IMR-90 (cell line): ENCODE results near the gene SNX25. TPM values are rescaled to one million over a fixed set of nuclear protein-coding genes. Genes with fewer than 3 reads are reported as not detected.

Source experiments
- ATAC-seq: fragments of 200-7000 bp; cut with Tn5 transposase; 2 replicates; pipeline ENCODE4 v1.9.1; 2020; ENCODE audit warnings: low read depth, mild to moderate bottlenecking, moderate library complexity
- BruUV-seq: library from RNA; stranded (reverse); fragments of 400-500 nt; replicated peaks from 2 replicates; lab custom pipeline; 2021; lab: Mats Ljungman, UMichigan
- CTCF ChIA-PET: fragments of 300-600 bp; formaldehyde crosslinking; extraction: SDS; loops from one replicate; lab custom pipeline; 2021; ENCODE audit warnings: antibody characterized with exemption; lab: Yijun Ruan, JAX
- POLR2A ChIA-PET: fragments of 300-600 bp; sonication (Branson Sonifier 250); formaldehyde crosslinking; loops from one replicate; lab custom pipeline; 2022; ENCODE audit warnings: antibody characterized with exemption; ENCODE audit not compliant: unreplicated experiment; lab: Charles Lee
- DNase-seq: peaks from one replicate; pipeline ENCODE4 v3.0.0; 2013
- H2AFZ ChIP-seq: replicated peaks from 2 replicates; pipeline ENCODE3; 2013; ENCODE audit warnings: low read length, mild to moderate bottlenecking; ENCODE audit not compliant: poor library complexity
- H2AK5ac ChIP-seq: 2 replicates; pipeline ENCODE4 v1.6.1; 2013; ENCODE audit warnings: low read depth, low read length, inconsistent platforms
- H2AK9ac ChIP-seq: replicated peaks from 2 replicates; pipeline ENCODE3; 2013; ENCODE audit warnings: mild to moderate bottlenecking, low read depth, low read length, moderate library complexity; ENCODE audit not compliant: poor library complexity
- H2BK120ac ChIP-seq: 2 replicates; pipeline ENCODE4 v1.6.1; 2013; ENCODE audit warnings: low read depth, low read length, inconsistent platforms
- H2BK15ac ChIP-seq: 3 replicates; pipeline ENCODE4 v1.6.1; 2013; ENCODE audit warnings: low read depth, low read length, inconsistent platforms
- H2BK20ac ChIP-seq: 2 replicates; pipeline ENCODE4 v1.6.1; 2013; ENCODE audit warnings: low read depth, mild to moderate bottlenecking, inconsistent platforms, low read length, moderate library complexity
- H2BK5ac ChIP-seq: 2 replicates; pipeline ENCODE4 v1.6.1; 2013; ENCODE audit warnings: mild to moderate bottlenecking, low read depth, low read length, inconsistent platforms; ENCODE audit not compliant: poor library complexity, severe bottlenecking
- H3K14ac ChIP-seq: replicated peaks from 2 replicates; pipeline ENCODE4 v1.6.1; 2013; ENCODE audit warnings: low read depth, low read length, inconsistent platforms
- H3K18ac ChIP-seq: 2 replicates; pipeline ENCODE4 v1.6.1; 2013; ENCODE audit warnings: low read depth, low read length, control low read depth
- H3K23ac ChIP-seq: 2 replicates; pipeline ENCODE4 v1.6.1; 2013; ENCODE audit warnings: low read depth, low read length, inconsistent platforms
- H3K27ac ChIP-seq: 2 replicates; pipeline ENCODE4 v1.5.1; 2013; ENCODE audit warnings: mild to moderate bottlenecking, control low read depth, low read length; ENCODE audit not compliant: insufficient read depth
- H3K27me3 ChIP-seq: 2 replicates; pipeline ENCODE4 v1.6.1; 2013; ENCODE audit warnings: low read length; ENCODE audit not compliant: control insufficient read depth, insufficient read depth
- H3K36me3 ChIP-seq: 2 replicates; pipeline ENCODE4 v1.6.1; 2013; ENCODE audit warnings: low read length, mixed read lengths; ENCODE audit not compliant: control insufficient read depth, insufficient read depth
- H3K4ac ChIP-seq: 2 replicates; pipeline ENCODE4 v1.6.1; 2013; ENCODE audit warnings: low read depth, low read length, inconsistent platforms
- H3K4me1 ChIP-seq: 2 replicates; pipeline ENCODE4 v1.6.1; 2013; ENCODE audit warnings: low read length, mixed read lengths; ENCODE audit not compliant: control insufficient read depth, insufficient read depth
- H3K4me2 ChIP-seq: 2 replicates; pipeline ENCODE4 v1.6.1; 2013; ENCODE audit warnings: low read depth, mild to moderate bottlenecking, control low read depth, low read length, moderate library complexity
- H3K4me3 ChIP-seq: 2 replicates; pipeline ENCODE4 v1.5.1; 2013; ENCODE audit warnings: low read depth, mild to moderate bottlenecking, control low read depth, low read length, moderate library complexity; ENCODE audit not compliant: insufficient read depth
- H3K56ac ChIP-seq: 2 replicates; pipeline ENCODE4 v1.6.1; 2013; ENCODE audit warnings: low read length, inconsistent platforms; ENCODE audit not compliant: insufficient read depth; ENCODE audit errors: extremely low read depth
- H3K79me1 ChIP-seq, 2 experiments: 2 replicates each; pipeline ENCODE4 v1.6.1; 2013; ENCODE audit warnings: low read length in 2 of 2, inconsistent platforms in 1 of 2, low read depth in 1 of 2
- H3K9ac ChIP-seq: 2 replicates; pipeline ENCODE4 v1.6.1; 2013; ENCODE audit warnings: low read depth, low read length, control low read depth
- H3K9me1 ChIP-seq: 2 replicates; pipeline ENCODE4 v1.6.1; 2013; ENCODE audit warnings: low read length, inconsistent platforms; ENCODE audit not compliant: insufficient read depth
- H3K9me3 ChIP-seq: 2 replicates; pipeline ENCODE4 v1.6.1; 2013; ENCODE audit warnings: low read length; ENCODE audit not compliant: control insufficient read depth, insufficient read depth
- H4K20me1 ChIP-seq: 2 replicates; pipeline ENCODE4 v1.6.1; 2013; ENCODE audit warnings: low read length, inconsistent platforms; ENCODE audit not compliant: insufficient read depth
- H4K5ac ChIP-seq: 2 replicates; pipeline ENCODE4 v1.6.1; 2013; ENCODE audit warnings: mild to moderate bottlenecking, low read depth, low read length, control low read depth
- H4K8ac ChIP-seq, 2 experiments: 2 replicates each; pipeline ENCODE4 v1.6.1; 2013; ENCODE audit warnings: low read depth in 2 of 2, low read length in 2 of 2, control low read depth in 1 of 2, inconsistent platforms in 1 of 2
- H4K91ac ChIP-seq: 2 replicates; pipeline ENCODE4 v1.6.1; 2013; ENCODE audit warnings: low read depth, low read length, inconsistent platforms; ENCODE audit not compliant: insufficient read depth
- BHLHE40 ChIP-seq: fragments of 150-350 bp; IDR thresholded peaks from 2 replicates; pipeline ENCODE4 v1.6.1; 2016; ENCODE audit warnings: mild to moderate bottlenecking, low read depth, low read length
- CEBPB ChIP-seq: IDR thresholded peaks from 2 replicates; pipeline ENCODE4 v1.6.1; 2012; ENCODE audit warnings: low read depth, low read length, improper control_type of control experiment
- CHD1 ChIP-seq: IDR thresholded peaks from 2 replicates; pipeline ENCODE4 v1.6.1; 2012; ENCODE audit warnings: low read depth, low read length, improper control_type of control experiment
- ELK1 ChIP-seq: fragments of 150-350 bp; IDR thresholded peaks from 2 replicates; pipeline ENCODE4 v1.6.1; 2016; ENCODE audit warnings: low read depth, mild to moderate bottlenecking, low read length, moderate library complexity, borderline replicate concordance
- FOS ChIP-seq: fragments of 150-350 bp; IDR thresholded peaks from 2 replicates; pipeline ENCODE4 v1.6.1; 2016; ENCODE audit warnings: low read depth, low read length
- MAZ ChIP-seq: IDR thresholded peaks from 2 replicates; pipeline ENCODE4 v1.6.1; 2012; ENCODE audit warnings: low read depth, mild to moderate bottlenecking, low read length, improper control_type of control experiment, moderate library complexity, borderline replicate concordance
- MXI1 ChIP-seq: IDR thresholded peaks from 2 replicates; pipeline ENCODE4 v1.6.1; 2012; ENCODE audit warnings: low read depth, mild to moderate bottlenecking, low read length, moderate library complexity, borderline replicate concordance
- NFE2L2 ChIP-seq: fragments of 150-350 bp; IDR thresholded peaks from 2 replicates; pipeline ENCODE4 v1.6.1; 2016; ENCODE audit warnings: low read depth, mild to moderate bottlenecking, low read length
- POLR2A ChIP-seq: IDR thresholded peaks from 2 replicates; pipeline ENCODE4 v1.6.1; 2012; ENCODE audit warnings: mild to moderate bottlenecking, low read depth, low read length
- RAD21 ChIP-seq: IDR thresholded peaks from 2 replicates; pipeline ENCODE4 v1.6.1; 2012; ENCODE audit warnings: low read length, improper control_type of control experiment
- RCOR1 ChIP-seq: IDR thresholded peaks from 2 replicates; pipeline ENCODE4 v1.6.1; 2012; ENCODE audit warnings: mild to moderate bottlenecking, low read length, improper control_type of control experiment; ENCODE audit not compliant: insufficient replicate concordance
- RFX5 ChIP-seq: IDR thresholded peaks from 2 replicates; pipeline ENCODE4 v1.8.0; 2012; ENCODE audit warnings: low read depth, mild to moderate bottlenecking, low read length, moderate library complexity
- SMC3 ChIP-seq: fragments of 150-350 bp; IDR thresholded peaks from 2 replicates; pipeline ENCODE4 v1.6.1; 2016; ENCODE audit warnings: low read depth, mild to moderate bottlenecking, antibody characterized with exemption, low read length, moderate library complexity
- USF2 ChIP-seq: fragments of 150-350 bp; IDR thresholded peaks from 2 replicates; pipeline ENCODE4 v1.6.1; 2017; ENCODE audit warnings: mild to moderate bottlenecking, antibody characterized with exemption, low read length, low read depth
- WGBS, 2 experiments: methylation state at CpG; one replicate each; pipeline versions ENCODE4 v1.1.5 to v1.1.7; 2013; ENCODE audit warnings: missing lambda C conversion rate in 2 of 2; ENCODE audit not compliant: insufficient read length in 1 of 2; ENCODE audit errors: extremely low coverage in 2 of 2; 5-methylcytosine and 5-hydroxymethylcytosine counted together
- dilution Hi-C: fragments of 300-500 bp; cut with HindIII; formaldehyde crosslinking; loops from one replicate; pipeline ENCODE4 v1.14.3; 2018; ENCODE audit warnings: low sequenced_read_pairs; ENCODE audit not compliant: unreplicated experiment
- in situ Hi-C: fragments of 300-500 bp; cut with MboI; formaldehyde crosslinking; loops from 3 replicates; pipeline ENCODE4 v1.14.3; 2019; ENCODE audit warnings: low sequenced_read_pairs, inconsistent platforms, mixed read lengths
- intact Hi-C: fragments of 100-400 bp; cut with micrococcal nuclease; formaldehyde crosslinking; loops from 2 replicates; pipeline ENCODE4 v1.10.0; 2022
- polyA plus RNA-seq, 3 experiments: library from polyadenylated mRNA; depleted of rRNA; stranded (reverse); fragments of >200 nt; gene quantifications; 2 replicates each; pipeline ENCODE4 v1.2.3, GENCODE V29; 2012; ENCODE audit warnings: low replicate concordance in 1 of 3
- total RNA-seq: library from RNA; depleted of rRNA; stranded (reverse); fragments of >200 nt; gene quantifications from 2 replicates; pipeline ENCODE4 v1.2.3, GENCODE V29; 2012
- TF ChIP-seq, protein P1 (sequence below): conservative IDR thresholded peaks from 2 replicates; pipeline ENCODE4 v1.5.1; 2012; ENCODE audit warnings: mild to moderate bottlenecking, low read depth, low read length, improper control_type of control experiment

Gene SNX25
- total and polyA plus RNA-seq, 2 of the 4 experiments (the other 2 are of a cell fraction), result 11.4 to 28.3 TPM

- Histone ChIP-seq H2BK20ac (no peak overlapping the region), H3K18ac (no peak overlapping the region), H3K56ac (no peak overlapping the region), H2AK5ac (no peak overlapping the region), H3K9me3 (no peaks in the 10 kb centered on the region), H3K9ac (no peak overlapping the region), H4K20me1 (peaks cover 5% of the 10 kb centered on the region; the same call in 1 of the 2 replicates), H4K91ac (no peak overlapping the region), H3K27me3 (no peaks in the 10 kb centered on the region), H3K79me1 (peaks cover 21 to 23% of the 10 kb centered on the region in 2 experiments), H3K23ac (no peak overlapping the region), H3K9me1 (peaks cover 10% of the 10 kb centered on the region), H2BK120ac (no peak overlapping the region), H3K4ac (no peak overlapping the region), H3K4me1 (peaks cover 5% of the 10 kb centered on the region), H2BK15ac (no peak overlapping the region), H2AFZ (no peak overlapping the region), H2AK9ac (no peak overlapping the region), H3K36me3 (peaks cover 2% of the 10 kb centered on the region; the same call in 1 of the 2 replicates), H3K27ac (no peak overlapping the region), H3K14ac (no peak overlapping the region), H2BK5ac (no peak overlapping the region), H3K4me2 (no peak overlapping the region; the same call in 1 of the 2 replicates), H4K8ac (no peak overlapping the region), H4K5ac (no peak overlapping the region), H3K4me3 (no peak overlapping the region)
- ChIA-PET CTCF (interaction anchor here (0.7 to 0.8 kb wide), 3 partner anchors 9 to 1270 kb away, joined by 3 to 4 read pairs (median 3); no protein-coding TSS in a partner anchor), POLR2A (no interaction called here)
- dilution Hi-C loops (no loop called here), in situ Hi-C loops (no loop called here), intact Hi-C loops (no loop called here)
- DNase-seq, result no peak
- no peak for ATAC-seq
- TF ChIP-seq BHLHE40 (no peak), RAD21 (no peak), SMC3 (no peak), RCOR1 (no peak), MXI1 (no peak), ELK1 (no peak), CHD1 (no peak), NFE2L2 (no peak), USF2 (no peak), MAZ (no peak), FOS (no peak), CEBPB (no peak), POLR2A (no peak), RFX5 (no peak)
- TF ChIP-seq, protein P1, sequence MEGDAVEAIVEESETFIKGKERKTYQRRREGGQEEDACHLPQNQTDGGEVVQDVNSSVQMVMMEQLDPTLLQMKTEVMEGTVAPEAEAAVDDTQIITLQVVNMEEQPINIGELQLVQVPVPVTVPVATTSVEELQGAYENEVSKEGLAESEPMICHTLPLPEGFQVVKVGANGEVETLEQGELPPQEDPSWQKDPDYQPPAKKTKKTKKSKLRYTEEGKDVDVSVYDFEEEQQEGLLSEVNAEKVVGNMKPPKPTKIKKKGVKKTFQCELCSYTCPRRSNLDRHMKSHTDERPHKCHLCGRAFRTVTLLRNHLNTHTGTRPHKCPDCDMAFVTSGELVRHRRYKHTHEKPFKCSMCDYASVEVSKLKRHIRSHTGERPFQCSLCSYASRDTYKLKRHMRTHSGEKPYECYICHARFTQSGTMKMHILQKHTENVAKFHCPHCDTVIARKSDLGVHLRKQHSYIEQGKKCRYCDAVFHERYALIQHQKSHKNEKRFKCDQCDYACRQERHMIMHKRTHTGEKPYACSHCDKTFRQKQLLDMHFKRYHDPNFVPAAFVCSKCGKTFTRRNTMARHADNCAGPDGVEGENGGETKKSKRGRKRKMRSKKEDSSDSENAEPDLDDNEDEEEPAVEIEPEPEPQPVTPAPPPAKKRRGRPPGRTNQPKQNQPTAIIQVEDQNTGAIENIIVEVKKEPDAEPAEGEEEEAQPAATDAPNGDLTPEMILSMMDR, result no peak
- no TSS peak for BruUV-seq
- WGBS, 2 experiments, result no CpG with 5 or more reads among the region's 3 CpGs
Measured at GRCh38 chr4:185255868-185256267, 46.5 kb downstream of the SNX25 start.
